HG03342 (cell line): ENCODE measurements around the gene C8G.

Experiments
- ATAC-seq: cut with Tn5 transposase; IDR thresholded peaks from one replicate; pipeline ENCODE4 v1.9.1; 2021; ENCODE audit warnings: mild to moderate bottlenecking, moderate library complexity; ENCODE audit not compliant: unreplicated experiment

C8G gene

GRCh38 chr9:136920069-136920468 lies 25.0 kb upstream of the C8G start:
- no peak for ATAC-seq

- ATAC-seq, result no peak
These were observed 24.3 kb upstream of the C8G start for GRCh38 chr9:136920734-136921231.

- no peak for ATAC-seq
These were observed 23.7 kb upstream of the C8G start for GRCh38 chr9:136921307-136921706.

GRCh38 chr9:136921718-136922117 lies 23.3 kb upstream of the C8G start:
- no peak for ATAC-seq

GRCh38 chr9:136922540-136922939 lies 22.5 kb upstream of the C8G start:
- no peak for ATAC-seq

GRCh38 chr9:136923881-136924280 lies 21.2 kb upstream of the C8G start:
- ATAC-seq, result no peak

GRCh38 chr9:136925414-136926153 lies 19.5 kb upstream of the C8G start:
- no peak for ATAC-seq

- ATAC-seq, result no peak
These were observed 18.8 kb upstream of the C8G start for GRCh38 chr9:136926154-136926704.

GRCh38 chr9:136926749-136927148 lies 18.3 kb upstream of the C8G start:
- no peak for ATAC-seq

GRCh38 chr9:136927343-136928271 lies 17.4 kb upstream of the C8G start:
- ATAC-seq, result no peak

- ATAC-seq, result no peak
These were observed 16.5 kb upstream of the C8G start for GRCh38 chr9:136928591-136928990.

GRCh38 chr9:136930014-136930413 lies 15.0 kb upstream of the C8G start:
- ATAC-seq, result no peak

GRCh38 chr9:136931611-136932130 lies 13.4 kb upstream of the C8G start:
- no peak for ATAC-seq

- no peak for ATAC-seq
These were observed 10.8 kb upstream of the C8G start for GRCh38 chr9:136934277-136934676.

- no peak for ATAC-seq
These were observed 9.4 kb upstream of the C8G start for GRCh38 chr9:136935651-136936050.

GRCh38 chr9:136936645-136937170 lies 8.3 kb upstream of the C8G start:
- no peak for ATAC-seq

GRCh38 chr9:136937186-136938001 lies 7.6 kb upstream of the C8G start:
- no peak for ATAC-seq

GRCh38 chr9:136939431-136939995 lies 5.5 kb upstream of the C8G start:
- ATAC-seq, result no peak

- ATAC-seq, result no peak
These were observed 5.0 kb upstream of the C8G start for GRCh38 chr9:136939996-136940525.
